Chondrocyte (in vitro differentiated cells): ENCODE data around the gene KLHL34. TPM values are rescaled to one million over a fixed set of nuclear protein-coding genes. Genes with fewer than 3 reads are reported as not detected.
A peak's percentile ranks its signal among the peaks of the same experiment; 100 is the strongest.

Source experiments
- DNase-seq: peaks from one replicate; pipeline ENCODE4 v3.0.0; 2021; ENCODE audit warnings: mixed read lengths, low spot score
- H3K27ac Mint-ChIP-seq: one replicate; pipeline ENCODE4 v1.8.0; 2021; ENCODE audit warnings: mild to moderate bottlenecking, moderate library complexity, mixed read lengths; ENCODE audit not compliant: unreplicated experiment
- H3K27me3 Mint-ChIP-seq: 2 replicates; pipeline ENCODE4 v1.8.0; 2021; ENCODE audit warnings: low read depth, mixed read lengths
- H3K36me3 Mint-ChIP-seq: 2 replicates; pipeline ENCODE4 v1.8.0; 2021; ENCODE audit warnings: low read depth, mixed read lengths
- H3K4me1 Mint-ChIP-seq: 2 replicates; pipeline ENCODE4 v1.8.0; 2021; ENCODE audit warnings: low read depth, mild to moderate bottlenecking, mixed read lengths
- H3K4me3 Mint-ChIP-seq: one replicate; pipeline ENCODE4 v1.8.0; 2021; ENCODE audit warnings: mild to moderate bottlenecking, moderate library complexity, mixed read lengths; ENCODE audit not compliant: unreplicated experiment
- H3K9me3 Mint-ChIP-seq: 2 replicates; pipeline ENCODE4 v1.8.0; 2021; ENCODE audit warnings: low read depth, mixed read lengths
- total RNA-seq: library from RNA; stranded (reverse); gene quantifications from 3 replicates; pipeline ENCODE4 v1.2.1, GENCODE V29; 2021
- TF ChIP-seq, protein P1 (sequence below): fragments of 200-600 bp; sonication (generic); IDR thresholded peaks from 2 replicates; pipeline ENCODE4 v1.5.0; 2021; ENCODE audit warnings: antibody characterized with exemption, mild to moderate bottlenecking, moderate library complexity

The KLHL34 gene
- total RNA-seq, 1 donor from 2014 or later = not detected

DNA sequence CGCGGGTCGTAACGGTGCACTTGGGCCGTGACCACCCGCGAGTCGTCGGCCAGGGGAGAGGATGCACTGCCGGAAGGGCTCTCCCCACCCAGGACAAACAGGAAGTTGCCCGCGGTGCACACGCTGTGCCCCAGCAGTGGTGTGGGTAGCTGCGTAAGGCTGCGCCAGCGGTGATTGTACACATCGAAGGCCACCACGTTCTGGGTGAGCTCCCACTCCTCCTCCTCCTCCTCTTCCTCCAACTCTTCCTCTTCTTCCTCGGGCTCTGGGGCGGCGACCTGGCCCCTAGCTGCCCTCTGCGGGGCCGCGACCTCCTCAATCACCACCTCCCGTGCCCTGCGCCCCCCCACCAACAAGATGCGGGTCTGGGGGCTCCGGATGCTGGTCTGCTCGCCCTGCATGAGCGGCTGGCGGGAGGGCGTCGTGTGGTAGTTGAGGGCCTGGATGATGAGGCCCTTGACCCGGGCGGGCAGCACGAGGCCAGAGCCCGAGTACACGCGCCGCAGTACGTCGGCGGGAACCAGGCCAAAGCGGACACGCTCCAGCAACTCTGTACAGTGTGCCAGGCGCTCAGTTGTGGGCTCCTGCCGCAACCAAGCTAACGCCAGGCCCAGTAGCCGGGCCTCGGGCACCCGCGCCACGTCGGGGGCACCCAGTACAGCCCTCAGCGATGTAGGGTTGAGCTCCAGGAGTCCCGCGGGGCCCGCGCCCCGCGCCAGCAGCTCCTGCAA is 1.4 kb downstream of the KLHL34 start:
- H3K36me3 Mint-ChIP-seq = no peaks in the 10 kb centered on the region
- peaks cover 10% of the 10 kb centered on the region for H3K4me1 Mint-ChIP-seq
- no peaks in the 10 kb centered on the region for H3K27me3 Mint-ChIP-seq
- no peak overlapping the region for H3K4me3 Mint-ChIP-seq
- TF ChIP-seq, protein P1, sequence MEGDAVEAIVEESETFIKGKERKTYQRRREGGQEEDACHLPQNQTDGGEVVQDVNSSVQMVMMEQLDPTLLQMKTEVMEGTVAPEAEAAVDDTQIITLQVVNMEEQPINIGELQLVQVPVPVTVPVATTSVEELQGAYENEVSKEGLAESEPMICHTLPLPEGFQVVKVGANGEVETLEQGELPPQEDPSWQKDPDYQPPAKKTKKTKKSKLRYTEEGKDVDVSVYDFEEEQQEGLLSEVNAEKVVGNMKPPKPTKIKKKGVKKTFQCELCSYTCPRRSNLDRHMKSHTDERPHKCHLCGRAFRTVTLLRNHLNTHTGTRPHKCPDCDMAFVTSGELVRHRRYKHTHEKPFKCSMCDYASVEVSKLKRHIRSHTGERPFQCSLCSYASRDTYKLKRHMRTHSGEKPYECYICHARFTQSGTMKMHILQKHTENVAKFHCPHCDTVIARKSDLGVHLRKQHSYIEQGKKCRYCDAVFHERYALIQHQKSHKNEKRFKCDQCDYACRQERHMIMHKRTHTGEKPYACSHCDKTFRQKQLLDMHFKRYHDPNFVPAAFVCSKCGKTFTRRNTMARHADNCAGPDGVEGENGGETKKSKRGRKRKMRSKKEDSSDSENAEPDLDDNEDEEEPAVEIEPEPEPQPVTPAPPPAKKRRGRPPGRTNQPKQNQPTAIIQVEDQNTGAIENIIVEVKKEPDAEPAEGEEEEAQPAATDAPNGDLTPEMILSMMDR = no peak
- no peak overlapping the region for H3K27ac Mint-ChIP-seq
- peak; percentile 88 for DNase-seq
- H3K9me3 Mint-ChIP-seq = no peaks in the 10 kb centered on the region

DNA sequence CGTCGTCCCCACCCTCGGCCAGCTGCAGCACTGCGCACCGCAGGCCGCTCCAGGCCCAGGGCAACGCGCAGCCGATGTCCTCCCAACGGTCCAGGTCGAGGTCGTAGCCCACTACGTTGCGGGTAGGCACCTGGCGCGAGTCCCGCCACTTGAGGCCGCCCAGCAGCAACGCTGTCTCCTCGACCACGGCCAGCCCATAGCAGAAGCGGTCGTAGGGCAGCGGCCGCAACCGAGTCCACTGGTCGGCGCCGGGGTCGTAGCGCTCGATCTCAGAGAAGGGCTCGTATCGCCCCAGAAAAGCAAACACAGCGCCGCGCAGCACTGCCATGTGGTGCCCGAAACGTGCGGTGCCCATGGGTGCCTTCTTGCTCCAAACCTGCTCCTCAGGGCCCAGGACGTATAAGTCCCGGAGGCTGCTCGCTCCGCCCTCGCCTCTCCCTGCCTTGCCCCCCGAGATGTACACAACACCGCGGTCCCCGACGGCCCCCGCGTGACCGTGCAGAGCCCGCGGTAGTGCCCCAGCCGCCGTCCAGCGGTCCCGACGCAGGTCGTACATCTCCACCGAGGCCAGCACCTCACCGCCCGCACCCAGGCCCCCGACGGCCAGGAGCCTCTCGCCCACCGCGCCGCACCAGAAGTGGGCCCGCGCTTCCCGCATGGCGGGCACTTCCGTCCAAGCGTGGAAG is 2.1 kb downstream of the KLHL34 start:
- Mint-ChIP-seq H3K4me3 (no peak overlapping the region), H3K4me1 (peaks cover 10% of the 10 kb centered on the region), H3K9me3 (no peaks in the 10 kb centered on the region), H3K36me3 (no peaks in the 10 kb centered on the region), H3K27me3 (no peaks in the 10 kb centered on the region), H3K27ac (no peak overlapping the region)
- peak; percentile 89 for DNase-seq
- TF ChIP-seq, protein P1 = no peak

DNA sequence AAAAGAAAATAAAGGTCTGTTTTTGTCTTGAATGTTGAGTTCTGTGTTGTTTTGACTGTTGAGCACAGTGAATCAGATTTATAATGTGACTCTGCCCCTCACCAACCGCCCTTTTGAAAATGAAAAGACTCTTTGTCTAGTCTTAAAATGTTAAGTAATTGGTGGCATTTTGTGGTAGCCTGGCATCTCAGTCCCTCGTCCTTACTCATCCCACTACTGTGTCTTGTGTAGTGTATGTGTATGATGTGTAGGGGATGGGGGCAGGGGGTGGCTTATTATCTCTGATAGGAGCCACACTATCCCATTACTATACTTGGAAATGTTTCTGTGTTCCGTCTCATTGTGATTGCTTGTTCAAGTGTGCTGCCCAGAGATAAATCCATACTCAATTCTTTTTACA is 12.2 kb downstream of the KLHL34 start:
- no peaks in the 10 kb centered on the region for H3K27me3 Mint-ChIP-seq
- no peak overlapping the region for H3K4me3 Mint-ChIP-seq
- H3K36me3 Mint-ChIP-seq = no peaks in the 10 kb centered on the region
- DNase-seq = no peak
- no peaks in the 10 kb centered on the region for H3K9me3 Mint-ChIP-seq
- H3K4me1 Mint-ChIP-seq = no peaks in the 10 kb centered on the region
- no peak overlapping the region for H3K27ac Mint-ChIP-seq
- TF ChIP-seq, protein P1 = no peak

DNA sequence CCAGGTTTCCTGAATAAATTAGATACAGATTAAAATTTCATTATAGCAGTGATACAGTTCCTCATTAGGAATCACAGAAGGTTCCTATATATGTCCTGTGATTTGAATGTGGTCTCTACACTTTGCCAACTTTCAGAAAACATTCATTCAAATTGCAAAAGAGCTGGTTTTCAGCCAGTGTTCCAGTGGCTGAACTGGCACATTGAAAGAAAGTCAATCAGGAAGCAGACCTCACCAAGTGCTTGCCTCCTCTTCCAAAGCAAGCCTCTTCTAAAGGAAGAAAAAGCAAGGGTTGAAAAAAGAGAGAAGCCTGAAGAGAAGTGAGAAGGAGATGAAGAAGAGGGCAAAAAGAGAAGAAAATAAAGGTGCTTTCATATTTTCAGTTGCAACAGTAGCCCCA is 12.7 kb downstream of the KLHL34 start:
- no peaks in the 10 kb centered on the region for H3K27me3 Mint-ChIP-seq
- no peaks in the 10 kb centered on the region for H3K9me3 Mint-ChIP-seq
- TF ChIP-seq, protein P1 = no peak
- no peak overlapping the region for H3K4me3 Mint-ChIP-seq
- DNase-seq = no peak
- no peaks in the 10 kb centered on the region for H3K36me3 Mint-ChIP-seq
- H3K4me1 Mint-ChIP-seq = no peaks in the 10 kb centered on the region
- no peak overlapping the region for H3K27ac Mint-ChIP-seq

DNA sequence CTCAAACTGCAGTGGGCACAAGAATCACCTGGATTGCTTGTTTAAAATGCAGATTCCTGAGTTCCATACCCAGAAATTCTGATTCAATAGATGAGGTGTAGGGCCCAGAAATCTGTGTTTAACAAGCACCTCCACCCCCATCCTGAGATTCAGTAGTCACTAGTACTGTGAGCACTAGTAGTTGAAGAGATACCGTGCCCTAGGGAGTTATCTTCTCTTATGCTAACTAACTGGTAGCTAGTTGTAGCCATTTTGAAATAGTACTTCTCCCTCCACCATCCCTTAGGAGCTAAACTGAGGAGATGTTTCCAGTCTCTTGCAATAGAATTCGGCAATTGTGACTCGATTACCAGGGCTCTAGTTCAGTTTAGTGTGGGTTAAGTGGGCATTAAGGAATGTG is 18.4 kb downstream of the KLHL34 start:
- H3K4me1 Mint-ChIP-seq = peaks cover 3% of the 10 kb centered on the region
- H3K9me3 Mint-ChIP-seq = no peaks in the 10 kb centered on the region
- no peaks in the 10 kb centered on the region for H3K27me3 Mint-ChIP-seq
- TF ChIP-seq, protein P1 = no peak
- no peak for DNase-seq
- no peak overlapping the region for H3K4me3 Mint-ChIP-seq
- H3K36me3 Mint-ChIP-seq = no peaks in the 10 kb centered on the region
- no peak overlapping the region for H3K27ac Mint-ChIP-seq
